Panc1 (cell line): ENCODE measurements around the gene UXS1. TPM values are rescaled to one million over a fixed set of nuclear protein-coding genes. Genes with fewer than 3 reads are reported as not detected.

Source experiments
- ATAC-seq: fragments of 200-7000 bp; cut with Tn5 transposase; 2 replicates; pipeline ENCODE4 v1.9.1; 2020; ENCODE audit warnings: mild to moderate bottlenecking, moderate library complexity
- BruUV-seq: library from RNA; stranded (reverse); fragments of 400-500 nt; replicated peaks from 2 replicates; lab custom pipeline; 2021; lab: Mats Ljungman, UMichigan
- CTCF ChIA-PET: fragments of 300-600 bp; sonication (Branson Sonifier 250); formaldehyde crosslinking; loops from one replicate; lab custom pipeline; 2022; ENCODE audit warnings: antibody characterized with exemption; lab: Charles Lee
- POLR2A ChIA-PET: fragments of 300-600 bp; sonication (Branson Sonifier 250); formaldehyde crosslinking; loops from one replicate; lab custom pipeline; 2022; ENCODE audit warnings: antibody characterized with exemption; lab: Charles Lee
- DNase-seq: peaks from one replicate; pipeline ENCODE4 v3.0.0-alpha.2; 2010; ENCODE audit warnings: low read depth, low spot score
- H3K27ac ChIP-seq: 2 replicates; pipeline ENCODE4 v1.5.1; 2011; ENCODE audit warnings: mild to moderate bottlenecking, low read length, inconsistent platforms
- H3K27me3 ChIP-seq: fragments of 200-500 bp; sonication (Bioruptor generic); 2 replicates; pipeline ENCODE4 v1.6.0; 2014; ENCODE audit warnings: low read length, inconsistent platforms; ENCODE audit not compliant: control insufficient read depth, insufficient read depth
- H3K36me3 ChIP-seq: fragments of 200-500 bp; sonication (Bioruptor generic); 2 replicates; pipeline ENCODE4 v1.5.1; 2014; ENCODE audit warnings: inconsistent platforms, mild to moderate bottlenecking, low read length, moderate library complexity; ENCODE audit not compliant: control insufficient read depth, insufficient read depth
- H3K4me1 ChIP-seq: 2 replicates; pipeline ENCODE4 v1.5.1; 2011; ENCODE audit warnings: inconsistent platforms, mild to moderate bottlenecking, low read length, moderate library complexity; ENCODE audit not compliant: control insufficient read depth, insufficient read depth
- H3K4me3 ChIP-seq, 2 experiments: 2 replicates each; pipeline ENCODE4 v1.5.1; 2011 to 2012; ENCODE audit warnings: low read depth in 2 of 2, low read length in 2 of 2, mild to moderate bottlenecking in 2 of 2, inconsistent platforms in 1 of 2, moderate library complexity in 1 of 2
- H3K9me3 ChIP-seq: fragments of 200-500 bp; sonication (Bioruptor generic); 2 replicates; pipeline ENCODE4 v1.5.1; 2014; ENCODE audit warnings: low read depth, mild to moderate bottlenecking, inconsistent platforms, low read length, moderate library complexity; ENCODE audit not compliant: control insufficient read depth, insufficient read depth
- CTCF ChIP-seq: fragments of 450-650 bp; IDR thresholded peaks from 2 replicates; pipeline ENCODE4 v1.5.1; 2017; ENCODE audit warnings: mild to moderate bottlenecking
- POLR2AphosphoS5 ChIP-seq: IDR thresholded peaks from 2 replicates; pipeline ENCODE4 v1.6.1; 2012; ENCODE audit warnings: mild to moderate bottlenecking, low read depth, low read length, moderate library complexity
- SIN3A ChIP-seq: IDR thresholded peaks from 2 replicates; pipeline ENCODE4 v1.6.1; 2012; ENCODE audit warnings: low read depth, mild to moderate bottlenecking, low read length, moderate library complexity, borderline replicate concordance; ENCODE audit not compliant: insufficient read depth
- TCF7L2 ChIP-seq: IDR thresholded peaks from 2 replicates; pipeline ENCODE4 v1.6.1; 2011; ENCODE audit warnings: mild to moderate bottlenecking, low read depth, low read length, inconsistent platforms
- in situ Hi-C: cut with HindIII; loops from 2 replicates; pipeline ENCODE4 v1.10.0; 2016; ENCODE audit warnings: low sequenced_read_pairs, low pct_unique_long_range_greater_than_20kb
- intact Hi-C: fragments of 100-400 bp; cut with micrococcal nuclease; formaldehyde crosslinking; loops from one replicate; pipeline ENCODE4 v1.10.0; 2022; ENCODE audit not compliant: unreplicated experiment
- total RNA-seq: library from RNA; stranded (reverse); gene quantifications from one replicate; pipeline ENCODE4 v1.2.1, GENCODE V29; 2021; ENCODE audit not compliant: unreplicated experiment
- TF ChIP-seq, protein P1 (sequence below), 2 experiments: IDR thresholded peaks; 2 replicates each; pipeline ENCODE4 v1.6.1; 2011 to 2012; ENCODE audit warnings: low read depth in 2 of 2, control low read depth in 1 of 2, low read length in 1 of 2, mild to moderate bottlenecking in 1 of 2, moderate library complexity in 1 of 2; ENCODE audit not compliant: insufficient read depth in 1 of 2

Gene UXS1
- total RNA-seq, 1 experiment from 2014 or later, result 72.0 TPM

GRCh38 chr2:106197878-106198277 lies 3.8 kb upstream of the UXS1 start:
- Histone ChIP-seq H3K36me3 (no peaks in the 10 kb centered on the region; the same call in 1 of the 2 replicates), H3K9me3 (no peaks in the 10 kb centered on the region), H3K27me3 (no peaks in the 10 kb centered on the region; the same call in 1 of the 2 replicates), H3K4me3 (no peak overlapping the region), H3K4me1 (peaks cover 8% of the 10 kb centered on the region), H3K27ac (no peak overlapping the region)
- ChIA-PET CTCF (no interaction called here), POLR2A (no interaction called here)
- in situ Hi-C loops (no loop called here), intact Hi-C loops (no loop called here)
- BruUV-seq, result no TSS peak
- no peak for TF ChIP-seq SIN3A
- no peak for TF ChIP-seq TCF7L2
- TF ChIP-seq, protein P1, sequence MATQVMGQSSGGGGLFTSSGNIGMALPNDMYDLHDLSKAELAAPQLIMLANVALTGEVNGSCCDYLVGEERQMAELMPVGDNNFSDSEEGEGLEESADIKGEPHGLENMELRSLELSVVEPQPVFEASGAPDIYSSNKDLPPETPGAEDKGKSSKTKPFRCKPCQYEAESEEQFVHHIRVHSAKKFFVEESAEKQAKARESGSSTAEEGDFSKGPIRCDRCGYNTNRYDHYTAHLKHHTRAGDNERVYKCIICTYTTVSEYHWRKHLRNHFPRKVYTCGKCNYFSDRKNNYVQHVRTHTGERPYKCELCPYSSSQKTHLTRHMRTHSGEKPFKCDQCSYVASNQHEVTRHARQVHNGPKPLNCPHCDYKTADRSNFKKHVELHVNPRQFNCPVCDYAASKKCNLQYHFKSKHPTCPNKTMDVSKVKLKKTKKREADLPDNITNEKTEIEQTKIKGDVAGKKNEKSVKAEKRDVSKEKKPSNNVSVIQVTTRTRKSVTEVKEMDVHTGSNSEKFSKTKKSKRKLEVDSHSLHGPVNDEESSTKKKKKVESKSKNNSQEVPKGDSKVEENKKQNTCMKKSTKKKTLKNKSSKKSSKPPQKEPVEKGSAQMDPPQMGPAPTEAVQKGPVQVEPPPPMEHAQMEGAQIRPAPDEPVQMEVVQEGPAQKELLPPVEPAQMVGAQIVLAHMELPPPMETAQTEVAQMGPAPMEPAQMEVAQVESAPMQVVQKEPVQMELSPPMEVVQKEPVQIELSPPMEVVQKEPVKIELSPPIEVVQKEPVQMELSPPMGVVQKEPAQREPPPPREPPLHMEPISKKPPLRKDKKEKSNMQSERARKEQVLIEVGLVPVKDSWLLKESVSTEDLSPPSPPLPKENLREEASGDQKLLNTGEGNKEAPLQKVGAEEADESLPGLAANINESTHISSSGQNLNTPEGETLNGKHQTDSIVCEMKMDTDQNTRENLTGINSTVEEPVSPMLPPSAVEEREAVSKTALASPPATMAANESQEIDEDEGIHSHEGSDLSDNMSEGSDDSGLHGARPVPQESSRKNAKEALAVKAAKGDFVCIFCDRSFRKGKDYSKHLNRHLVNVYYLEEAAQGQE (IDR thresholded peaks at IDR 0.05; ENCODE audit: insufficient read depth in 1 of 2, low read depth in 2 of 2, low read length in 1 of 2), result no peak
- TF ChIP-seq CTCF, result no peak
- no peak for TF ChIP-seq POLR2AphosphoS5
- ATAC-seq, result no peak
- DNase-seq, result no peak

DNA sequence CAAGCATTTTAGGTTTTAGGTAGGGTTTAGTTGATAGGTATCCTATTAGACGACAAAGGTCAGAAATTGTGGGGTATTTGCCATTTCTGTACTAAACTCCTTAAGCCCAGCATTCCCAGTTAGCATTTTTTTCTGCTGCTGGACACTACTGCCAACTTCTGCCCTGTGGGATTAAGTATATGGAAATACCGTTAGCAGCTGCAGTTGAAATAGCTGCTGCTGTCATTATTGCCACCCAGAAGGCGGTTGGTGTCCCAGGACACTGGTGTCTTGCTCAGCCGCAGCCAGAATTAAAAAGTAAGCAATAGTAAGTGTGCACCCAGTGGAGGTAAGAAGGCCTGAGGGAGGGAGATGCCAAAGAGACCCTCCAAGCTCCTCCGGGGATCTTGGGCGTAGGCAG lies 1.9 kb upstream of the UXS1 start:
- BruUV-seq, result no TSS peak
- no peak overlapping the region for H3K4me3 ChIP-seq
- ChIA-PET CTCF (no interaction called here), POLR2A (interaction anchor here (0.7 kb wide), 1 partner anchor 739 kb away, joined by 3 read pairs; no protein-coding TSS in a partner anchor)
- DNase-seq, result no peak
- no peaks in the 10 kb centered on the region for H3K9me3 ChIP-seq
- no peak overlapping the region for H3K27ac ChIP-seq
- in situ Hi-C loops, result no loop called here
- H3K27me3 ChIP-seq, result no peaks in the 10 kb centered on the region; the same call in 1 of the 2 replicates
- ATAC-seq, result no peak
- intact Hi-C loops, result no loop called here
- TF ChIP-seq TCF7L2 (no peak), SIN3A (no peak), POLR2AphosphoS5 (no peak), CTCF (no peak)
- TF ChIP-seq, protein P1 (IDR thresholded peaks at IDR 0.05; ENCODE audit: insufficient read depth in 1 of 2, low read depth in 2 of 2, low read length in 1 of 2), result no peak
- H3K4me1 ChIP-seq, result peaks cover 20% of the 10 kb centered on the region
- H3K36me3 ChIP-seq, result no peaks in the 10 kb centered on the region; the same call in 1 of the 2 replicates
